Nephron (organoid): ENCODE measurements around the gene CALN1.

Experiments used
- H3K27ac Mint-ChIP-seq, 3 experiments: 2 replicates each; pipeline ENCODE4 v1.8.0; 2020; ENCODE audit warnings: mixed read lengths in 3 of 3, mild to moderate bottlenecking in 2 of 3, moderate library complexity in 1 of 3
- H3K27me3 Mint-ChIP-seq: 2 replicates; pipeline ENCODE4 v1.8.0; 2021; ENCODE audit warnings: low read depth, mild to moderate bottlenecking, moderate library complexity, mixed read lengths
- H3K36me3 Mint-ChIP-seq: 2 replicates; pipeline ENCODE4 v1.8.0; 2020; ENCODE audit warnings: low read depth, mixed read lengths
- H3K4me1 Mint-ChIP-seq: 2 replicates; pipeline ENCODE4 v1.8.0; 2020; ENCODE audit warnings: mixed read lengths
- H3K4me3 Mint-ChIP-seq, 3 experiments: 2 replicates each; pipeline ENCODE4 v1.8.0; 2020; ENCODE audit warnings: mild to moderate bottlenecking in 3 of 3, mixed read lengths in 3 of 3, moderate library complexity in 2 of 3
- H3K9me3 Mint-ChIP-seq: 2 replicates; pipeline ENCODE4 v1.8.0; 2020; ENCODE audit warnings: mixed read lengths
- CTCF ChIP-seq, 3 experiments: fragments of 200-600 bp; sonication (generic); IDR thresholded peaks; one replicate each; pipeline ENCODE4 v1.5.0; 2021; ENCODE audit warnings: antibody characterized with exemption in 3 of 3; ENCODE audit not compliant: unreplicated experiment in 3 of 3

CALN1 gene

GRCh38 chr7:72163271-72163670 lies 248.9 kb downstream of the CALN1 start:
- Mint-ChIP-seq H3K36me3 (no peaks in the 10 kb centered on the region), H3K4me3 (no peak overlapping the region)

GRCh38 chr7:72161534-72161933 lies 250.6 kb downstream of the CALN1 start:
- Mint-ChIP-seq H3K4me3 (no peak overlapping the region), H3K36me3 (no peaks in the 10 kb centered on the region)

More at GRCh38 chr7:72163271-72163670, 248.9 kb downstream of the CALN1 start:
- Mint-ChIP-seq H3K27me3 (peaks cover 3% of the 10 kb centered on the region), H3K9me3 (peaks cover 30% of the 10 kb centered on the region), H3K27ac (no peak overlapping the region), H3K4me1 (no peaks in the 10 kb centered on the region)
- TF ChIP-seq CTCF (IDR thresholded peaks at IDR 0.05; ENCODE audit: unreplicated experiment in 3 of 3), result no peak

GRCh38 chr7:72159911-72160310 lies 252.2 kb downstream of the CALN1 start:
- no peak overlapping the region for H3K27ac Mint-ChIP-seq
- no peaks in the 10 kb centered on the region for H3K4me1 Mint-ChIP-seq
- TF ChIP-seq CTCF (IDR thresholded peaks at IDR 0.05; ENCODE audit: unreplicated experiment in 3 of 3), result no peak
- peaks cover 6% of the 10 kb centered on the region for H3K27me3 Mint-ChIP-seq
- no peaks in the 10 kb centered on the region for H3K36me3 Mint-ChIP-seq
- peaks cover 27% of the 10 kb centered on the region for H3K9me3 Mint-ChIP-seq
- no peak overlapping the region for H3K4me3 Mint-ChIP-seq

More at GRCh38 chr7:72161534-72161933, 250.6 kb downstream of the CALN1 start:
- Mint-ChIP-seq H3K4me1 (no peaks in the 10 kb centered on the region), H3K27ac (no peak overlapping the region), H3K27me3 (peaks cover 3% of the 10 kb centered on the region), H3K9me3 (peaks cover 27% of the 10 kb centered on the region)
- TF ChIP-seq CTCF (IDR thresholded peaks at IDR 0.05; ENCODE audit: unreplicated experiment in 3 of 3), result no peak

- Mint-ChIP-seq H3K36me3 (no peaks in the 10 kb centered on the region), H3K4me3 (no peak overlapping the region), H3K4me1 (no peaks in the 10 kb centered on the region)
Observed at GRCh38 chr7:72156671-72157070, 255.5 kb downstream of the CALN1 start.

GRCh38 chr7:72153132-72153512 lies 259.0 kb downstream of the CALN1 start:
- Mint-ChIP-seq H3K36me3 (no peaks in the 10 kb centered on the region), H3K9me3 (no peaks in the 10 kb centered on the region), H3K4me3 (no peak overlapping the region), H3K4me1 (no peaks in the 10 kb centered on the region), H3K27ac (no peak overlapping the region), H3K27me3 (peaks cover 13% of the 10 kb centered on the region)
- no peak for TF ChIP-seq CTCF (IDR thresholded peaks at IDR 0.05; ENCODE audit: unreplicated experiment in 3 of 3)

More at GRCh38 chr7:72156671-72157070, 255.5 kb downstream of the CALN1 start:
- TF ChIP-seq CTCF (IDR thresholded peaks at IDR 0.05; ENCODE audit: unreplicated experiment in 3 of 3), result no peak
- H3K27me3 Mint-ChIP-seq, result peaks cover 9% of the 10 kb centered on the region
- peaks cover 3% of the 10 kb centered on the region for H3K9me3 Mint-ChIP-seq
- no peak overlapping the region for H3K27ac Mint-ChIP-seq
